Stimulated activated CD4-positive, alpha-beta T cell treated with anti-CD3 and anti-CD28 coated beads, TNF-alpha, amount 100 ng/mL, for 4 hours (primary cell): ENCODE measurements around the gene LDB2.

Experiments
- DNase-seq, 3 experiments: peaks; one replicate each; pipeline ENCODE4 v3.0.0-alpha.2; 2020; ENCODE audit warnings: low read depth in 3 of 3

LDB2 gene

GRCh38 chr4:16483540-16483939 lies 414.9 kb downstream of the LDB2 start:
- no peak for DNase-seq

DNA sequence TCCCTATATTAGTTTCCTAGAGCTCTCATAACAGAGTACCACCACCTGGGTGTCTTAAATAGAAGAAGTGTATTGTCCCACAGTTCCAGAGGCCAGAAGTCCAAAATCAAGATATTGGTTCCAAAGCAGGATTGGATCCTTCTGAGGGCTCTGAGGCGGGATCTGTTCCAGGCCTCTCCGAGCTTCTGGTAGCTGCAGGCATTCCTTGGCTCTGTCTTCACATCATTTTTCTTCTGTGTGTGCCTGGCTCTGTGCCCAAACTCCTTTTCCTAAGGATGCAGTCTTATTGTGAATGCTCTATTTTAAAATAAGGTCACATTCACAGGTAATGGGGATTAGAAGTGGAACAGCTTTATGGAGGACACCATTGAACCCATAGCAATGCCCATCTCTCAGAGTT lies 418.4 kb downstream of the LDB2 start:
- DNase-seq, result no peak

GRCh38 chr4:16472537-16472936 lies 425.9 kb downstream of the LDB2 start:
- DNase-seq, result no peak

- no peak for DNase-seq
Observed at GRCh38 chr4:16467061-16467460, 431.4 kb downstream of the LDB2 start.

DNA sequence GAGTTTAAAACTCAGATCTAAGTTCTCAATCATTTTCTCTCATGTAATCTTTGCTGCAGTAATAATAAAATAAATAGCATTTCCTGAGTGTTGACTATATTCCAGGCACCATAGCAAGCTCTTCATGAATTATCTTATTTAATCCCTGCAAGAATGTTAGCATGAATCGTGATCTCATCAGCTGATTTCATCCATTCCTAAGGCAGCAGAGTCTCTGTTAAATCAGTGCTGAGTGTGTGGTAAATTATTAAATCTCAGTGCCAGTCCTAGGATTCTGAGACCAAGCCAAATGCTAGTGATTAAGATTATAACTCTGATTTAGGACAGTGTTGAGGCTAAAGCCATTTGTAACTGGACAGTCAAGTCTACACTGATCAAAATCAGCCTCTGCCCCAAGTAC lies 431.9 kb downstream of the LDB2 start:
- DNase-seq, result no peak

- DNase-seq, result no peak
Observed at GRCh38 chr4:16464651-16465050, 433.8 kb downstream of the LDB2 start.

DNA sequence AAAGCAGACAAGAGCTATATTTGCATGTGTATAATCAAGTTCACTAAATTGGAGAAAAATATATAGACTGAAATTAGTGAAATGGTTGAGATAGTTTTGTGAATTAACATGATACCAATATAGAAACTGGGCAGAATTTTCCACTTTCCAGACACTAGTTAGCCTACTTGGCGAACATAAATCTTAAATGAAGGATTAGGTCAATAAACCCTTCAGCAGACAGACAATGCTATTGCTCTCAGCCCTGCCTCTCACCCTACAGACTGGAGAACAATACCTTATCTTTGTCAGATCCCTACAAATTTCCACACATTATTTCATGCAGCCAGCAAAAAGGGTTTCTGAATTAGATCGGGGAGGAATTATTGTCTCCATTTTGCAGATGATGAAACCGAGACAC lies 435.8 kb downstream of the LDB2 start:
- DNase-seq, result no peak

GRCh38 chr4:16461362-16461761 lies 437.1 kb downstream of the LDB2 start:
- DNase-seq, result no peak

GRCh38 chr4:16457944-16458343 lies 440.5 kb downstream of the LDB2 start:
- DNase-seq, result no peak
